HG02981 (cell line): ENCODE measurements around the gene IL17RC.
"Not testable (repeated sequence)": the region's sequence is repeated elsewhere in the genome, so short reads cannot be mapped to it uniquely, and the experiment has no call there.

Experiments used
- ATAC-seq: cut with Tn5 transposase; IDR thresholded peaks from one replicate; pipeline ENCODE4 v1.9.1; 2021; ENCODE audit warnings: mild to moderate bottlenecking, moderate library complexity; ENCODE audit not compliant: unreplicated experiment

Gene IL17RC

DNA sequence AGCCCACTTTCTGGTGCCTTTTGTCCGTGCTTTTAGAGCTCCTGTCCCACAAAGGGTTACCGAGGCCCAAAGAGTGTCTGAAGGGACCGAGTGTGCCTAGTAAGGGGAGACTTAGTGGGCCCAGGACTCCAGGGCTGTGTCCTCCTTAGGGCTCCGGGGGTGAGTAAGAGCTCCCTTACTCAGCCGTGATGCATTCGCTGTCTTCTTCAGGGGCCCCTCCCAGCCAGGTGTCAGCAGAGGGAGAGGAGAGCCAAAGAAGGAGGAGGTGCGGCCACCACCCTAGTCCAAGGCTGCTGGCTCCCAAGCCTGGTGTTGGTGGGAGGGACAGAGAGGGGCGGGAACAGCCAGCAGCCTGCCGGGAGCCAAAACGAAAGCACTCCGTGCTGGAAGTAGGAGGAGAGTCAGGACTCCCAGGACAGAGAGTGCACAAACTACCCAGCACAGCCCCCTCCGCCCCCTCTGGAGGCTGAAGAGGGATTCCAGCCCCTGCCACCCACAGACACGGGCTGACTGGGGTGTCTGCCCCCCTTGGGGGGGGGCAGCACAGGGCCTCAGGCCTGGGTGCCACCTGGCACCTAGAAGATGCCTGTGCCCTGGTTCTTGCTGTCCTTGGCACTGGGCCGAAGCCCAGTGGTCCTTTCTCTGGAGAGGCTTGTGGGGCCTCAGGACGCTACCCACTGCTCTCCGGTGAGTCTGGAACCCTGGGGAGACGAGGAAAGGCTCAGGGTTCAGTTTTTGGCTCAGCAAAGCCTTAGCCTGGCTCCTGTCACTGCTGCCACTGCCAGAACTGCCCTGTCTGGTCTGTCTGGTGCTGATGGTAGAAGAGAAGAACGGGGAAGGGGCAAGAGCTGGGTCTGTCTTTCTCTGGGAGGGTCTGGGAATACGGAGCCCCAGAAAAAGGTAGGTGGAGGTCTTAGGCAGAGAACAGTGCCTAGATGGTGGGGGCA lies at the start of gene IL17RC:
Gene IL17RC (plus strand): TSS at position 365 of the 947 bp plus-strand sequence. CDS start 218 bp downstream, at position 583.
- ATAC-seq, result no peak

GRCh38 chr3:9867106-9867505 lies 49.8 kb upstream of the IL17RC start:
- no peak for ATAC-seq

DNA sequence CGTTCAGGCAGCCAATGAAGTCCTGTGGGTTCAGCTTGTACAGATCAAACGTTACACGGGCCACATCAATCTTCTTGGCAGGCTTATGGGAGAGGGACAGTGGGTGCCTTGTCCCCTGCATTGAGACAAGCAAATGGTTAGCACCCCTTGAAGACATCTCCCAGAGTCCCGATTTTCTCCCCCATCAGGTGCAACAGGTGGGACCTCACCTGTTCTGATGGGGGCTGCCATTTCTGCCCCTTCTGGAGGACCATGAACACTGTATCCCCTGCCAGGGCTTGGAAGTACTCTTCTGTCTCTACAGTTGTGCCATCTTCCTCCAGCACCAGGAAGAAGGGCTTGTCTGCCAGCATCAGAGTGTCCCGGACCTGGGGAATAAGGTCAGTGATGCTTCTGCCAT lies 46.9 kb upstream of the IL17RC start:
- no peak for ATAC-seq

- no peak for ATAC-seq
These were observed 45.9 kb upstream of the IL17RC start for GRCh38 chr3:9870978-9871377.

DNA sequence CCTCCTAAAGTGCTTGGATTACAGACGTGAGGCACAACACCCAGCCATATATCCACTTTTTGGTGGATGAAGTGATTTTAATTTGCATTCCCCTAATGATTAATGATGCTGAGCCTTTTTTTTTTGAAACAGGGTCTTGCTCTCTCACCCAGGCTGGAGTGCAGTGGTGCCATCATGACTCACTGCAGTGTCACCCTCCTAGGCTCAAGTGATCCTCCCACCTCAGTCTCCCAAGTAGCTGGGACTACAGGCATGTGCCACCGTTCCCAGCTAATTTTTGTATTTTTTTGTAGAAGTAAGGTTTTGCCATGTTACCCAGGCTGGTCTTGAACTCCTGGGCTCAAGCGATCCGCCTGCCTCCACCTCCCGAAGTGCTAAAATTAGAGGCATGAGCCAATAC lies 44.8 kb upstream of the IL17RC start:
- not testable (repeated sequence) for ATAC-seq

GRCh38 chr3:9875448-9875847 lies 41.5 kb upstream of the IL17RC start:
- no peak for ATAC-seq

GRCh38 chr3:9876255-9876654 lies 40.6 kb upstream of the IL17RC start:
- not testable (repeated sequence) for ATAC-seq

- ATAC-seq, result no peak
These were observed 39.9 kb upstream of the IL17RC start for GRCh38 chr3:9876991-9877390.

GRCh38 chr3:9878700-9879099 lies 38.2 kb upstream of the IL17RC start:
- no peak for ATAC-seq

DNA sequence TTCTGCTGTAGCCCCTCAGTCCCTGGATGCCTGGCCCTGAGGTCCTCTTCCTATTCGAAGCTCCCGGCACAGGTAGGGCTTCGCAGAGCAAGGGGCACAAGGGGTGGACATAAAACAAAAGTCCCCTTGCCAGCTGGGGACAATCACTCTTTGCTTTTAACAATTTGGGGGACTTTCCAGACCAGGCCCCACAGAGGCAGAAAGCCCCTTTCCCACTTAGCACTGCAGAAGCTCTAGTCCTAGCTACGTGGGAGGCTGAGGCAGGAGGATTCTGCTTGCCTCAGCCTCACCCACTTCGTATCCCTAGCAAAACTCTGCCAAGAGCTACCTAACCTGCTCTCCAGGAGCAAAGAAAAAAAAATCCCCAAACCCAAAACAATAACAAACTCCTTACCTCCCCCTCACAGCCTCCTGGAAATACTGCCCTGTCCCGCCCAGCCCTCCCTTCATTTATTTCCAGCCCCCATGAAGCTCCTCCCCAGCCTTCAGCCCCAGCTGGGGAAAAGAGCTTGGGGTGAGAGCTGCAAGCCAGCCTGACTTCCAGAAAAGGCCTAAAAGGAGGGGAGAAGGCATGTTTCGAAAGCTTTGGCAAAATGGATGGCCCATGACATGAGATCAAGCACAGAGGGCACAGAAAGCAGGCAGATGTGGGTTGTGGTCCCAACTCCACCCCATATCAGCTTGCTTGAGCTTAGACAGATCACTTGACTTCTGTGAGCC lies 36.9 kb upstream of the IL17RC start, which contains the start of gene CIDEC:
Gene CIDEC (minus strand): TSS at position 424 of the 720 bp plus-strand sequence. CDS start 1,767 bp downstream, outside the sequence.
- no peak for ATAC-seq

DNA sequence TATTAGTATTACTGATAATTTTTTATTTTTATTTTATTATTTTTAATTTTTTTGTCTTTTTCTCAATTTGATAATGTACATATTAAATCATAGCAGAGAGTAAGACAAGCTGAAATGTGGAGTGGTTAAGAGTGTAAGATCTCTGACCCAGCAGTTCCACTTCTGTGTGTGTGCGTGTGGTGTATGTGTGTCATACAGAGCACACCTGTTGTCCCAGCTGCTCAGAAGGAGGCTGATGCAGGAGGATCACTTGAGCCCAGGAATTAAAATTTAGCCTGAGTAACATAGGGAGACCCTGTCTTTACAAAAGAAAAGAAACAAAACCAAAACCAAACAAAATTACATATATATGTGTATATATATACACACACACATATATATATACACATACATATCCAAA lies 35.5 kb upstream of the IL17RC start:
- no peak for ATAC-seq

DNA sequence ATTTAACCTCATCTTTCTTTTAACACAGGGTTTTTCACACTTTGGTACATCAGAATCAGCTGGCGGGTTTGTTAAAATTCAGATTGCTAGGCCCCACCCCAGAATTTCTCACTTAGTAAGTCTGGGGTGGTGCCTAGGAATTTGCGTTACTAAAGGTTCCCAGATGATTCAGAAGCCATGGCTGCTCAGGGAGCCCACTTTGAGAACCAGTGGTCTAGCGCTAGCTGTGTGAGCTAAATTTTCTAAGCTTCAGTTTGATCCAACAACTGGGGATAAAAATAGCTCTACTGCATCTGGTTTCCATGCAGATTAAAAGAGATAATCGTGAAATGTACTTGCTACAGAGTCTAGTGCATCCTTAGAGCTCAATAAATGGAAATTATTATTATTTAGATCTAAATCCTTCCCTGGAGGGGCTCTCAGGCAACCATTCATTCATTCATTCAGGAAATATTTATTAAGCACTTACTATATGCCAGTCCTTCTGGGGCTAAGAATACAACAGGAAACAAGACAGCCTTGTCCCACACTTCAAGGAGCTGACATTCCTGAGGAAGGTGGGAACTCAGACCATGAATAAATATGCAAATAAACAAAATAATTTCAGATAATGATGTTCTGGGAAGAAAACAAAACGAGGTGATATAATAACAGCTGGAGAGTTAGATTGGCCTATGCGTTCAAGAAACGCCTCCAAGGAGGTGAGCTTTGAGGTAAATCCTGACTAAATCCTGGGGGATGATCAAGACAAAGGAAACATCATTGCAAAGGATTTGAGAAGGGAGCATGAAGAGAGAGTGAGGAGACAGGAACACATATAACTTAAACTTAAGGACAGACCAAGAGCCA lies 33.0 kb upstream of the IL17RC start:
- ATAC-seq, result no peak

GRCh38 chr3:9884555-9885165 lies 32.2 kb upstream of the IL17RC start:
- ATAC-seq, result no peak

DNA sequence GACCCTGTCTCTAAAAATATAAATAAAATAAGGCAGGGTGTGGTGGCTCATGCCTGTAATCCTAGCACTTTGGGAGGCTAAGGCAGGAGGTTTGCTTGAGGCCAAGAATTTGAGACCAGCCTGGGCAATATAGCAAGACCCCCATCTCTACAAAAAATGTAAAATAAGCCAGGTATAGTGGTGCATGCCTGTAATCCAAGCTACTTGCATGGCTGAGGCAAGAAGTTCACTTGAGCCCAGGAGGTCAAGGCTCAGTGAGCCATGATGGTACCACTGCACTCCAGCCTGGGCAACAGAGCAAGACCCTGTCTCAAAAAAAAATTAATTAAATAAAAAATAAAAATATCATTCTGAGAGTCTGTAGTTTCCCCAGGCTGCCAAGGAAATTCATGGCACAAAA lies 30.6 kb upstream of the IL17RC start:
- ATAC-seq, result no peak

DNA sequence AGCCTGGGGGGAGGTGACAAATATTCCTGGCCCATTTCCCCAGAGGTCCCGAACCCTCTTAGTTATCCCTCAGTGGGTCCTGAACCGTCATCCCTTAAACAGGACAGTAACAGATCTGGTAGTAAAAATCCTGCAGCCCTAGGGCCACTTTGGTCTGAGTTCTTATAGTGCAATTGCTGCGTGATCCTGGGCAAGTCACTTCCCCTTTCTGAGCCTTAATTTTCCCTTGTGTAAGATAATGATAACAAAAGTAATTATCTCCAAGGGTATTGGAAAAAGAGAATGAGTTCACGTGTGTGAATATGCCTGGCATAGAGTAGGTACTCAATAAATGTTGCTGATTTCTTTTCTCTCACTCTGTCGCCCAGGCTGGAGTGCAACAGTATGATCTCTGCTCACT lies 29.4 kb upstream of the IL17RC start:
- no peak for ATAC-seq

DNA sequence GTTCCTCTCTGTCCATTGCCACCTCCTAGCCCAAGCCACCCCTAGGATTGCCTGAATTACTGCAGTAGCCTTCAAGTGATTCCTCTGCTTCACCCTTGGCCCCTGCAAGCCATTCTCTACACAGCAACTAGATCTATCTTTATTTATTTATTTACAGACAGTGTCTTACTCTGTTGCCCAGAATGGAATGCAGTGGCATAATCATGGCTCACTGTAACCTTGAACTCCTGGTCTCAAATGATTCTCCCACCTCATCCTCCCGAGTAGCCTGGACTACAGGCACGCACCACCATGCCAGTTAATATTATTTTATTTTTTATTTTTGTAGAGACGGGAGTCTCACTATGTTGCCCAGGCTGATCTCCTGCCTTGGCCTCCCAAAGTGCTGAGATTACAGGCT lies 28.4 kb upstream of the IL17RC start:
- ATAC-seq, result no peak

DNA sequence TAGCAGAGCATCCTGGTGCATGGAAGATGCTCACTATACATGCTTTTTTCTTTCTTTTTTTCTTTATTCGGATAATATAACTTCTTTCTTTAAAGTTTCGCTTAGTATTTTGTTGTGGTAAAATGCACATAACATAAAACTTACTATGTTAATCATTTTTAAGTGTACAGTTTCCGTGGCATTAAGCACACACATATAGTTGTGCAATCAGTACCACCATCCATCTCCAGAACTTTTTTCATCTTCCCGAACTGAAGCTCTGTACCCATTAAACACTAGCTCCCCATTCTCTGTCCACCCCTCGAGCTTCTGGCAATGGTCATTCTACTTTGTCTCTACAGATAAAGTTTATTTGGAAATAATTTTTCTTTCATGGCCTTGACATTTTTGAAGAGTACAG lies 27.5 kb upstream of the IL17RC start:
- no peak for ATAC-seq

- peak; percentile 75 for ATAC-seq
These were observed 26.4 kb upstream of the IL17RC start, which contains the start of gene JAGN1 for GRCh38 chr3:9890249-9891071. Gene JAGN1, plus strand, starts transcription at chr3:9890610. Its CDS starts 113 bp downstream, at chr3:9890723.

DNA sequence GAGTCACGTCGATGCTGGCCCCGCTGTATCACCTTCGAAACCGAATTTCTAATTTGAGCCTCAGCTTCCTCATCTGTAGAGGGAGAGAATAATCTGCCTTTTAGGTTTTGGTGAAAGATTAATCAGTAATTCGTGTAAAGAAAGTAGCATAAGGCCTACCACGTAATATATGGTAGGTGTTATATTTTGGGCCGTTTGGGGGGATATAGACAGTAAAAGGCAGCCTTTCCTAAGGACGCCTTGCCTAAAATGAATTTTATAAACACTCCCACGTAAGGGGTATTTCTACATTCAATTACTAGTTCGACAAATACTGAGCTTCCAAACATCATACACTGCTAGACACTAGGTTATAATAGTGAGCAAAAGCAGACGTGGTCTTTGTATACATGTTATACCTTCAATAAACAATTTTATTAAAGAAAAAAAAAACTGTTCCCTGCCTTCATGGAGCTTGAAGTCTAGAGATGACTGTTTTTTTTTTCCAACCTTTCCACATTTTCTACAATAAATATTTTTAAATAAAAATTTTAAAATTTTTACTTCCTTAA lies 25.8 kb upstream of the IL17RC start:
- no peak for ATAC-seq
